ENCODE data around the gene ZSCAN20. TPM values are rescaled to one million over a fixed set of nuclear protein-coding genes. Genes with fewer than 3 reads are reported as not detected.

The ZSCAN20 gene
- polyA plus RNA-seq, 1 donor from 2014 or later = 3.3 TPM

GRCh38 chr1:33471416-33471815, 1.0 kb upstream of the ZSCAN20 start:
- H3K36me3 ChIP-seq (ENCODE audit: insufficient read depth, low read length) = no peaks in the 10 kb centered on the region
- no peak overlapping the region for H3K4me2 ChIP-seq (ENCODE audit: low read length)
- no peak for TF ChIP-seq EZH2 (IDR thresholded peaks at IDR 0.05; ENCODE audit: borderline replicate concordance, insufficient read depth, low read length, poor library complexity, severe bottlenecking)
- TF ChIP-seq REST (IDR thresholded peaks at IDR 0.05; ENCODE audit: borderline replicate concordance) = no peak
- TF ChIP-seq RAD21 (conservative IDR thresholded peaks at IDR 0.05) = no peak
- TF ChIP-seq TAF1 (IDR thresholded peaks at IDR 0.05; ENCODE audit: low read depth) = no peak
- no peak for TF ChIP-seq SMC3 (conservative IDR thresholded peaks at IDR 0.05; ENCODE audit: poor library complexity)
- no peak for TF ChIP-seq POLR2AphosphoS5 (IDR thresholded peaks at IDR 0.05)
- no peak for TF ChIP-seq EP300 (conservative IDR thresholded peaks at IDR 0.05; ENCODE audit: poor library complexity, severe bottlenecking)
- TF ChIP-seq CTCF (IDR thresholded peaks at IDR 0.05; ENCODE audit: poor library complexity, severe bottlenecking) = no peak
- TF ChIP-seq MXI1 (conservative IDR thresholded peaks at IDR 0.05; ENCODE audit: poor library complexity, severe bottlenecking) = no peak
- H3K27me3 ChIP-seq (ENCODE audit: insufficient read depth, low read depth, low read length) = no peaks in the 10 kb centered on the region
- no peaks in the 10 kb centered on the region for H3K9me2 ChIP-seq (ENCODE audit: insufficient read depth, low read length)
- H4K20me1 ChIP-seq (ENCODE audit: insufficient read depth) = no peaks in the 10 kb centered on the region
- H3K79me2 ChIP-seq (replicated peaks; ENCODE audit: insufficient read depth, low read length) = peaks cover 14% of the 10 kb centered on the region
- no peak overlapping the region for H3K9ac ChIP-seq (ENCODE audit: low read length)
- H2AFZ ChIP-seq (ENCODE audit: low read depth, low read length) = no peak overlapping the region
- H3K9me3 ChIP-seq (ENCODE audit: low read length) = no peaks in the 10 kb centered on the region
- H3K27ac ChIP-seq (ENCODE audit: low read length) = no peak overlapping the region
- H3F3A ChIP-seq (ENCODE audit: insufficient read depth, low read length, poor library complexity, severe bottlenecking) = no peaks in the 10 kb centered on the region
- H3K4me3 ChIP-seq (ENCODE audit: low read length) = no peak overlapping the region

GRCh38 chr1:33473900-33474299, 1.5 kb downstream of the ZSCAN20 start:
- H3K4me2 ChIP-seq (ENCODE audit: low read length) = no peak overlapping the region

More at GRCh38 chr1:33473900-33474299, 1.5 kb downstream of the ZSCAN20 start:
- H4K20me1 ChIP-seq (ENCODE audit: insufficient read depth) = no peaks in the 10 kb centered on the region
- no peaks in the 10 kb centered on the region for H3K36me3 ChIP-seq (ENCODE audit: insufficient read depth, low read length)
- no peaks in the 10 kb centered on the region for H3K9me3 ChIP-seq (ENCODE audit: low read length)
- no peak for TF ChIP-seq SMC3 (conservative IDR thresholded peaks at IDR 0.05; ENCODE audit: poor library complexity)
- no peak for TF ChIP-seq POLR2AphosphoS5 (IDR thresholded peaks at IDR 0.05)
- TF ChIP-seq EP300 (conservative IDR thresholded peaks at IDR 0.05; ENCODE audit: poor library complexity, severe bottlenecking) = no peak
- no peak for TF ChIP-seq TAF1 (IDR thresholded peaks at IDR 0.05; ENCODE audit: low read depth)
- H3K4me3 ChIP-seq (ENCODE audit: low read length) = peak overlapping the region; percentile 80
- no peaks in the 10 kb centered on the region for H3K9me2 ChIP-seq (ENCODE audit: insufficient read depth, low read length)
- H3F3A ChIP-seq (ENCODE audit: insufficient read depth, low read length, poor library complexity, severe bottlenecking) = no peaks in the 10 kb centered on the region
- H3K9ac ChIP-seq (ENCODE audit: low read length) = no peak overlapping the region
- H3K27ac ChIP-seq (ENCODE audit: low read length) = no peak overlapping the region
- peaks cover 14% of the 10 kb centered on the region for H3K79me2 ChIP-seq (replicated peaks; ENCODE audit: insufficient read depth, low read length)
- no peaks in the 10 kb centered on the region for H3K27me3 ChIP-seq (ENCODE audit: insufficient read depth, low read depth, low read length)
- H2AFZ ChIP-seq (ENCODE audit: low read depth, low read length) = no peak overlapping the region

Data from neural cell (in vitro differentiated cells).